Fibroblast of lung (primary cell): ENCODE data around the gene KIF1A. TPM values are rescaled to one million over a fixed set of nuclear protein-coding genes. Genes with fewer than 3 reads are reported as not detected.

Source experiments
- DNase-seq, 2 donors: peaks; one replicate each; pipeline versions ENCODE4 v3.0.0 to v3.0.0-alpha.2; 2010; ENCODE audit warnings: low read depth in 2 of 2
- H2AFZ ChIP-seq: 2 replicates; pipeline ENCODE4 v1.5.1; 2012; ENCODE audit warnings: low read length, control low read depth, inconsistent platforms
- H3K27ac ChIP-seq: 2 replicates; pipeline ENCODE4 v1.5.1; 2011; ENCODE audit warnings: low read length, control low read depth; ENCODE audit not compliant: insufficient read depth
- H3K27me3 ChIP-seq: 2 replicates; pipeline ENCODE4 v1.5.1; 2011; ENCODE audit warnings: mild to moderate bottlenecking, low read length; ENCODE audit not compliant: control insufficient read depth, insufficient read depth
- H3K36me3 ChIP-seq: 2 replicates; pipeline ENCODE4 v1.5.1; 2011; ENCODE audit warnings: low read length; ENCODE audit not compliant: control insufficient read depth, insufficient read depth
- H3K4me1 ChIP-seq: 2 replicates; pipeline ENCODE4 v1.5.1; 2011; ENCODE audit warnings: low read length; ENCODE audit not compliant: control insufficient read depth, insufficient read depth; ENCODE audit errors: extremely low read depth
- H3K4me2 ChIP-seq: 2 replicates; pipeline ENCODE4 v1.5.1; 2011; ENCODE audit warnings: low read length, control low read depth; ENCODE audit not compliant: insufficient read depth; ENCODE audit errors: extremely low read depth
- H3K4me3 ChIP-seq, 4 experiments: fragments of 200-600 bp in 1 of 4; sonication (generic) in 1 of 4; replicated peaks in 1 of 4; 2 replicates each; pipeline ENCODE4 v1.5.1; 2011 to 2016; ENCODE audit warnings: low read length in 4 of 4, low read depth in 3 of 4, mild to moderate bottlenecking in 3 of 4, control low read depth in 2 of 4, inconsistent platforms in 1 of 4, mixed read lengths in 1 of 4; ENCODE audit not compliant: insufficient read depth in 1 of 4; ENCODE audit errors: control extremely low read depth in 1 of 4
- H3K79me2 ChIP-seq: 2 replicates; pipeline ENCODE4 v1.5.1; 2012; ENCODE audit warnings: mild to moderate bottlenecking, low read length, inconsistent platforms; ENCODE audit not compliant: control insufficient read depth, insufficient read depth
- H3K9ac ChIP-seq: 2 replicates; pipeline ENCODE4 v1.5.1; 2011; ENCODE audit warnings: mild to moderate bottlenecking, low read length, control low read depth; ENCODE audit not compliant: insufficient read depth
- H3K9me3 ChIP-seq: 2 replicates; pipeline ENCODE4 v1.5.1; 2012; ENCODE audit warnings: low read depth, low read length; ENCODE audit not compliant: control insufficient read depth, insufficient read depth
- H4K20me1 ChIP-seq: 2 replicates; pipeline ENCODE4 v1.5.1; 2011; ENCODE audit warnings: low read length; ENCODE audit not compliant: control insufficient read depth, insufficient read depth; ENCODE audit errors: extremely low read depth
- EZH2 ChIP-seq: IDR thresholded peaks from 2 replicates; pipeline ENCODE4 v1.5.1; 2012; ENCODE audit warnings: low read length, control low read depth, mild to moderate bottlenecking; ENCODE audit errors: missing control alignments
- polyA plus RNA-seq, 2 donors: library from polyadenylated mRNA; depleted of rRNA in 1 of 2; stranded (reverse) in 1 of 2; unstranded in 1 of 2; fragments of >200 nt; gene quantifications; 2 replicates each; pipeline ENCODE4 v1.2.1, GENCODE V29; 2011 to 2012; ENCODE audit warnings: missing spikeins in 1 of 2
- total RNA-seq: library from RNA; depleted of rRNA; stranded (reverse); fragments of >200 nt; gene quantifications from 2 replicates; pipeline ENCODE4 v1.2.1, GENCODE V29; 2014
- TF ChIP-seq, protein P1 (sequence below), 2 donors: IDR thresholded peaks in 1 of 2; conservative IDR thresholded peaks in 1 of 2; 1 replicate in 1 of 2; 2 replicates in 1 of 2; pipeline ENCODE4 v1.5.1; 2011 to 2012; ENCODE audit warnings: low read length in 2 of 2, control low read depth in 1 of 2, inconsistent platforms in 1 of 2, low read depth in 1 of 2, mild to moderate bottlenecking in 1 of 2

Gene KIF1A
- total and polyA plus RNA-seq, 2 donors (not counting 1 experiment from before 2014, with no cell fraction given): 0.05 TPM; not detected in 1

DNA sequence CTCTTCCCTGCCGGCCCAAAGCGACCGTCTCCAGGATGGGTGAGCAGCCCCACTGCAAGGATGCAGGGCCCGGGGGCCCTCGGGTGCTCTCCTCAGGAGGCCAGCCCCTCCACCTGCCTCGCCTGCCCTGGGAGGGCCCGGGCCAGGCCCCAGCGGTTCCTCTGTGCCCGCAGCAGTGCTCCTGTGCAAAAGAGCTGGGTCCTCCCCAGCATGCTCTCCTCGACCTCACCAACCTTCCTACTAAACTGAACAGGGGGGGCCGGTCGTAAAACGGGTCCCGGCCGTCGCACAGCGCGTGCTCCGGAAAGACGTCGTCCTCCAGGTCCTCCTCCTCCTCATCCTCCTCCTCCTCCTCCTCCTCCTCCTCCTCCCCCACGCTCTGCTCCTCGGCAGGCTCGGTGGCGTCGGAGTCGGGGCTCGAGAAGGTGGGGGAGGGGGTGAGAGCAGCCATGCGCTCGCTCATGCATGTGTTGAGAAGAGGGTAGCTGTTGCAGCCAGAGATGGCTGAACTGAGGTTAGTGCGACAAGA is 62.9 kb downstream of the KIF1A start:
- no peaks in the 10 kb centered on the region for H3K79me2 ChIP-seq
- no peaks in the 10 kb centered on the region for H3K36me3 ChIP-seq
- H3K9ac ChIP-seq: no peak overlapping the region
- H3K4me2 ChIP-seq: no peak overlapping the region
- no peaks in the 10 kb centered on the region for H4K20me1 ChIP-seq
- no peak for DNase-seq
- no peak overlapping the region for H2AFZ ChIP-seq
- no peaks in the 10 kb centered on the region for H3K27me3 ChIP-seq
- no peaks in the 10 kb centered on the region for H3K9me3 ChIP-seq
- H3K27ac ChIP-seq: no peak overlapping the region
- H3K4me3 ChIP-seq: no peak overlapping the region
- no peaks in the 10 kb centered on the region for H3K4me1 ChIP-seq
- TF ChIP-seq EZH2: no peak
- TF ChIP-seq, protein P1, sequence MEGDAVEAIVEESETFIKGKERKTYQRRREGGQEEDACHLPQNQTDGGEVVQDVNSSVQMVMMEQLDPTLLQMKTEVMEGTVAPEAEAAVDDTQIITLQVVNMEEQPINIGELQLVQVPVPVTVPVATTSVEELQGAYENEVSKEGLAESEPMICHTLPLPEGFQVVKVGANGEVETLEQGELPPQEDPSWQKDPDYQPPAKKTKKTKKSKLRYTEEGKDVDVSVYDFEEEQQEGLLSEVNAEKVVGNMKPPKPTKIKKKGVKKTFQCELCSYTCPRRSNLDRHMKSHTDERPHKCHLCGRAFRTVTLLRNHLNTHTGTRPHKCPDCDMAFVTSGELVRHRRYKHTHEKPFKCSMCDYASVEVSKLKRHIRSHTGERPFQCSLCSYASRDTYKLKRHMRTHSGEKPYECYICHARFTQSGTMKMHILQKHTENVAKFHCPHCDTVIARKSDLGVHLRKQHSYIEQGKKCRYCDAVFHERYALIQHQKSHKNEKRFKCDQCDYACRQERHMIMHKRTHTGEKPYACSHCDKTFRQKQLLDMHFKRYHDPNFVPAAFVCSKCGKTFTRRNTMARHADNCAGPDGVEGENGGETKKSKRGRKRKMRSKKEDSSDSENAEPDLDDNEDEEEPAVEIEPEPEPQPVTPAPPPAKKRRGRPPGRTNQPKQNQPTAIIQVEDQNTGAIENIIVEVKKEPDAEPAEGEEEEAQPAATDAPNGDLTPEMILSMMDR (conservative IDR thresholded peaks at IDR 0.05 in 1 of 2, IDR thresholded peaks at IDR 0.05 in 1 of 2; ENCODE audit: low read depth in 1 of 2, low read length in 2 of 2): no peak

DNA sequence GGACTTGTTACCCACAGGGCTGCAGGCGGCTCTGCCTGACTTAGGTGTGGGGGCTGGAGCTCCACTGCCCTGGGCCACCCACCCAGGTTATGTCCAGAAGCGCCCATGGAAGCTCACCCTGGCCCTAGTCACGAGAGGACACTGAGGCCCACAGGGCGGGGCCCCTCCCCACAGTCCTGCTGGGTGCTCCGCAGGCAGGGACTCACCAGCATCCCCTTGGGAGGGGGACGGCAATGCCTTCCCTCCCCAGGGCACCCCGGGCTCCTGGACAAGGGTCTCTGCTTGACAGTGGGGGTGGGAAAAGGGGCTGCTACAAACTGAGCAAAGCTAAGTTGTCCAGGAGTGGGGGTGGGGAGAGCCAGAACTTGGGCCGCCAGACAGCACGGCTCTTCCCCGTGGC is 67.8 kb downstream of the KIF1A start:
- H3K36me3 ChIP-seq: no peaks in the 10 kb centered on the region
- H3K79me2 ChIP-seq: no peaks in the 10 kb centered on the region
- no peak overlapping the region for H3K27ac ChIP-seq
- TF ChIP-seq EZH2: no peak
- H3K9me3 ChIP-seq: no peaks in the 10 kb centered on the region
- H2AFZ ChIP-seq: no peak overlapping the region
- no peaks in the 10 kb centered on the region for H4K20me1 ChIP-seq
- H3K4me1 ChIP-seq: no peaks in the 10 kb centered on the region
- no peak overlapping the region for H3K4me3 ChIP-seq
- no peak overlapping the region for H3K4me2 ChIP-seq
- DNase-seq: no peak
- H3K27me3 ChIP-seq: no peaks in the 10 kb centered on the region
- no peak overlapping the region for H3K9ac ChIP-seq

DNA sequence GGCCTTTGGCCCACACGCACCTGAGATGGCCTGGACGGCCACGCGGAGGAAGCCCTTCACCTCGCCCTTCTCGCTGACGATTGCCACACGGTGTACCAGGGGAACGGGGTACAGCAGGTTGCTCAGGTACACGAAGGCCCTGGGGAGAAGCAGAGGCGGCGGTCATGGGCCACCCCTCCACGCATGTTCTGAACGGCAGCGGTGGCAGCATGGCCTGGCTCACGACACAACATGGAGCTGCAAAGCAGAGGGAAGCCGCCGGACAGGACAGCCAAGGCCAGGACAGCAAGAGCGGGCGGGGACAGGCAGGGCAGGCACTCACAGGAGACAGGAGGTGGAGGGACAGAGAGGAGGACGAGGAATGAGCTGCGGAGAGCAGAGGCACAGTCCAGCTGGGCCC is 69.6 kb downstream of the KIF1A start:
- H3K4me1 ChIP-seq: no peaks in the 10 kb centered on the region
- no peaks in the 10 kb centered on the region for H3K79me2 ChIP-seq
- H3K9ac ChIP-seq: no peak overlapping the region
- DNase-seq: no peak
- H2AFZ ChIP-seq: no peak overlapping the region
- no peak overlapping the region for H3K4me2 ChIP-seq
- H3K27ac ChIP-seq: no peak overlapping the region
- no peaks in the 10 kb centered on the region for H4K20me1 ChIP-seq
- H3K9me3 ChIP-seq: no peaks in the 10 kb centered on the region
- TF ChIP-seq, protein P1 (conservative IDR thresholded peaks at IDR 0.05 in 1 of 2, IDR thresholded peaks at IDR 0.05 in 1 of 2; ENCODE audit: low read depth in 1 of 2, low read length in 2 of 2): no peak
- TF ChIP-seq EZH2: no peak
- H3K36me3 ChIP-seq: no peaks in the 10 kb centered on the region
- H3K27me3 ChIP-seq: no peaks in the 10 kb centered on the region
- H3K4me3 ChIP-seq: no peak overlapping the region
